OCI-LY7 (cell line): ENCODE results near the gene SPSB2. TPM values are rescaled to one million over a fixed set of nuclear protein-coding genes. Genes with fewer than 3 reads are reported as not detected.

Source experiments
- BruUV-seq: library from RNA; stranded (reverse); fragments of 400-500 nt; replicated peaks from 2 replicates; lab custom pipeline; 2021; lab: Mats Ljungman, UMichigan
- CTCF ChIA-PET: fragments of 300-600 bp; sonication (Branson Sonifier 250); formaldehyde crosslinking; loops from one replicate; lab custom pipeline; 2022; ENCODE audit warnings: antibody characterized with exemption; ENCODE audit not compliant: unreplicated experiment; lab: Charles Lee
- POLR2A ChIA-PET: fragments of 300-600 bp; sonication (Branson Sonifier 250); formaldehyde crosslinking; loops from one replicate; lab custom pipeline; 2022; ENCODE audit warnings: antibody characterized with exemption; lab: Charles Lee
- DNase-seq: peaks from one replicate; pipeline ENCODE4 v3.0.0-alpha.2; 2015; ENCODE audit warnings: low spot score
- H2AFZ ChIP-seq: fragments of 200-600 bp; sonication (generic), shearing (Covaris generic); 2 replicates; pipeline ENCODE4 v1.6.1; 2014; ENCODE audit warnings: mild to moderate bottlenecking, antibody characterized with exemption, low read length, moderate library complexity
- H3K27ac ChIP-seq: fragments of 200-600 bp; sonication (generic); 2 replicates; pipeline ENCODE4 v1.5.1; 2014; ENCODE audit warnings: mixed run types, low read depth, mild to moderate bottlenecking, moderate library complexity, low read length, inconsistent platforms; ENCODE audit not compliant: poor library complexity, severe bottlenecking
- H3K36me3 ChIP-seq: fragments of 200-600 bp; sonication (generic); 2 replicates; pipeline ENCODE4 v1.6.1; 2014; ENCODE audit warnings: mild to moderate bottlenecking, antibody characterized with exemption, low read length, moderate library complexity, mixed read lengths; ENCODE audit not compliant: insufficient read depth
- H3K4me1 ChIP-seq: fragments of 200-600 bp; sonication (generic); 2 replicates; pipeline ENCODE4 v1.5.1; 2014; ENCODE audit warnings: mild to moderate bottlenecking, low read length; ENCODE audit not compliant: insufficient read depth, poor library complexity, severe bottlenecking
- H3K4me2 ChIP-seq: fragments of 200-600 bp; sonication (generic); 2 replicates; pipeline ENCODE4 v1.6.1; 2014; ENCODE audit warnings: mild to moderate bottlenecking, low read length
- H3K4me3 ChIP-seq: fragments of 200-600 bp; sonication (generic); 2 replicates; pipeline ENCODE4 v1.5.1; 2014; ENCODE audit warnings: mild to moderate bottlenecking, low read depth, low read length; ENCODE audit not compliant: poor library complexity, severe bottlenecking
- H3K79me2 ChIP-seq: fragments of 200-600 bp; sonication (generic); 2 replicates; pipeline ENCODE4 v1.6.1; 2016; ENCODE audit warnings: low read depth, mild to moderate bottlenecking, low read length, moderate library complexity, mixed read lengths; ENCODE audit not compliant: insufficient read depth
- H3K9me2 ChIP-seq: fragments of 200-600 bp; sonication (generic); 2 replicates; pipeline ENCODE4 v1.6.1; 2016; ENCODE audit warnings: mild to moderate bottlenecking, low read length, mixed read lengths; ENCODE audit not compliant: insufficient read depth
- H3K9me3 ChIP-seq: fragments of 200-600 bp; sonication (generic); 2 replicates; pipeline ENCODE4 v1.6.1; 2014; ENCODE audit warnings: mild to moderate bottlenecking, mixed run types, low read length, mixed read lengths
- H4K20me1 ChIP-seq: fragments of 200-600 bp; sonication (generic); 2 replicates; pipeline ENCODE4 v1.6.1; 2014; ENCODE audit warnings: mild to moderate bottlenecking, antibody characterized with exemption, low read length, moderate library complexity, mixed read lengths; ENCODE audit not compliant: insufficient read depth
- EZH2phosphoT487 ChIP-seq: fragments of 200-600 bp; sonication (generic); IDR thresholded peaks from 2 replicates; pipeline ENCODE4 v1.6.1; 2018; ENCODE audit warnings: low read depth, borderline replicate concordance, mild to moderate bottlenecking, mixed run types, antibody characterized with exemption, low read length, moderate library complexity, mixed read lengths
- intact Hi-C: fragments of 100-400 bp; cut with micrococcal nuclease; formaldehyde crosslinking; loops from one replicate; pipeline ENCODE4 v1.10.0; 2022; ENCODE audit not compliant: unreplicated experiment
- total RNA-seq, 2 experiments: library from RNA; depleted of rRNA in 1 of 2; stranded (reverse); fragments of >200 nt in 1 of 2; shearing (Covaris generic) in 1 of 2; gene quantifications; 2 replicates each; pipeline ENCODE4 v1.2.3, GENCODE V29; 2014 to 2022
- TF ChIP-seq, protein P1 (sequence below): fragments of 200-600 bp; sonication (generic); conservative IDR thresholded peaks from 2 replicates; pipeline ENCODE4 v1.5.1; 2014; ENCODE audit warnings: mild to moderate bottlenecking, antibody characterized with exemption, low read length, moderate library complexity, mixed read lengths

Gene SPSB2
- total RNA-seq, 2 experiments from 2014 or later = 8.3 to 8.5 TPM

- Histone ChIP-seq H3K4me3 (peak overlapping the region; percentile 81), H3K4me2 (peak overlapping the region; percentile 97), H4K20me1 (no peaks in the 10 kb centered on the region), H3K27ac (no peak overlapping the region), H3K9me2 (no peaks in the 10 kb centered on the region), H3K4me1 (peaks cover 18% of the 10 kb centered on the region), H3K79me2 (no peaks in the 10 kb centered on the region), H3K36me3 (peaks cover 8% of the 10 kb centered on the region; the same call in 1 of the 2 replicates), H2AFZ (peak overlapping the region; percentile 80; the same call in 1 of the 2 replicates), H3K9me3 (no peaks in the 10 kb centered on the region)
- ChIA-PET POLR2A (interaction anchor here (0.7 to 2.8 kb wide), 4 partner anchors 12 to 64 kb away, joined by 3 to 13 read pairs (median 4); no protein-coding TSS in a partner anchor), CTCF (no interaction called here)
- no TSS peak for BruUV-seq
- no peak for TF ChIP-seq EZH2phosphoT487
- TF ChIP-seq, protein P1, sequence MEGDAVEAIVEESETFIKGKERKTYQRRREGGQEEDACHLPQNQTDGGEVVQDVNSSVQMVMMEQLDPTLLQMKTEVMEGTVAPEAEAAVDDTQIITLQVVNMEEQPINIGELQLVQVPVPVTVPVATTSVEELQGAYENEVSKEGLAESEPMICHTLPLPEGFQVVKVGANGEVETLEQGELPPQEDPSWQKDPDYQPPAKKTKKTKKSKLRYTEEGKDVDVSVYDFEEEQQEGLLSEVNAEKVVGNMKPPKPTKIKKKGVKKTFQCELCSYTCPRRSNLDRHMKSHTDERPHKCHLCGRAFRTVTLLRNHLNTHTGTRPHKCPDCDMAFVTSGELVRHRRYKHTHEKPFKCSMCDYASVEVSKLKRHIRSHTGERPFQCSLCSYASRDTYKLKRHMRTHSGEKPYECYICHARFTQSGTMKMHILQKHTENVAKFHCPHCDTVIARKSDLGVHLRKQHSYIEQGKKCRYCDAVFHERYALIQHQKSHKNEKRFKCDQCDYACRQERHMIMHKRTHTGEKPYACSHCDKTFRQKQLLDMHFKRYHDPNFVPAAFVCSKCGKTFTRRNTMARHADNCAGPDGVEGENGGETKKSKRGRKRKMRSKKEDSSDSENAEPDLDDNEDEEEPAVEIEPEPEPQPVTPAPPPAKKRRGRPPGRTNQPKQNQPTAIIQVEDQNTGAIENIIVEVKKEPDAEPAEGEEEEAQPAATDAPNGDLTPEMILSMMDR = no peak
- no peak for DNase-seq
- intact Hi-C loops = no loop called here
These were observed 30.6 kb upstream of the SPSB2 start for GRCh38 chr12:6903722-6904121.

- no TSS peak for BruUV-seq
These were observed 29.3 kb upstream of the SPSB2 start for GRCh38 chr12:6902448-6902847.

More at GRCh38 chr12:6902448-6902847, 29.3 kb upstream of the SPSB2 start:
- H3K4me2 ChIP-seq = no peak overlapping the region
- intact Hi-C loops = no loop called here
- ChIA-PET CTCF (no interaction called here), POLR2A (interaction anchor here (0.5 to 1.5 kb wide), 8 partner anchors 8 to 51 kb away, joined by 3 to 5 read pairs (median 3); no protein-coding TSS in a partner anchor)
- H3K9me2 ChIP-seq = no peaks in the 10 kb centered on the region
- H3K9me3 ChIP-seq = no peaks in the 10 kb centered on the region
- H3K36me3 ChIP-seq = peaks cover 8% of the 10 kb centered on the region; the same call in 1 of the 2 replicates
- H3K4me3 ChIP-seq = no peak overlapping the region
- no peak overlapping the region for H3K27ac ChIP-seq
- H2AFZ ChIP-seq = no peak overlapping the region
- no peaks in the 10 kb centered on the region for H4K20me1 ChIP-seq
- TF ChIP-seq, protein P1 = no peak
- TF ChIP-seq EZH2phosphoT487 = no peak
- DNase-seq = no peak
- H3K4me1 ChIP-seq = peaks cover 18% of the 10 kb centered on the region
- H3K79me2 ChIP-seq = no peaks in the 10 kb centered on the region
